GM18861 (cell line): ENCODE results near the gene STXBP4.

ENCODE experiments used
- ATAC-seq: cut with Tn5 transposase; IDR thresholded peaks from one replicate; pipeline ENCODE4 v1.9.1; 2021; ENCODE audit not compliant: unreplicated experiment

The STXBP4 gene, protein sequence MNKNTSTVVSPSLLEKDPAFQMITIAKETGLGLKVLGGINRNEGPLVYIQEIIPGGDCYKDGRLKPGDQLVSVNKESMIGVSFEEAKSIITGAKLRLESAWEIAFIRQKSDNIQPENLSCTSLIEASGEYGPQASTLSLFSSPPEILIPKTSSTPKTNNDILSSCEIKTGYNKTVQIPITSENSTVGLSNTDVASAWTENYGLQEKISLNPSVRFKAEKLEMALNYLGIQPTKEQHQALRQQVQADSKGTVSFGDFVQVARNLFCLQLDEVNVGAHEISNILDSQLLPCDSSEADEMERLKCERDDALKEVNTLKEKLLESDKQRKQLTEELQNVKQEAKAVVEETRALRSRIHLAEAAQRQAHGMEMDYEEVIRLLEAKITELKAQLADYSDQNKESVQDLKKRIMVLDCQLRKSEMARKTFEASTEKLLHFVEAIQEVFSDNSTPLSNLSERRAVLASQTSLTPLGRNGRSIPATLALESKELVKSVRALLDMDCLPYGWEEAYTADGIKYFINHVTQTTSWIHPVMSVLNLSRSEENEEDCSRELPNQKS

DNA sequence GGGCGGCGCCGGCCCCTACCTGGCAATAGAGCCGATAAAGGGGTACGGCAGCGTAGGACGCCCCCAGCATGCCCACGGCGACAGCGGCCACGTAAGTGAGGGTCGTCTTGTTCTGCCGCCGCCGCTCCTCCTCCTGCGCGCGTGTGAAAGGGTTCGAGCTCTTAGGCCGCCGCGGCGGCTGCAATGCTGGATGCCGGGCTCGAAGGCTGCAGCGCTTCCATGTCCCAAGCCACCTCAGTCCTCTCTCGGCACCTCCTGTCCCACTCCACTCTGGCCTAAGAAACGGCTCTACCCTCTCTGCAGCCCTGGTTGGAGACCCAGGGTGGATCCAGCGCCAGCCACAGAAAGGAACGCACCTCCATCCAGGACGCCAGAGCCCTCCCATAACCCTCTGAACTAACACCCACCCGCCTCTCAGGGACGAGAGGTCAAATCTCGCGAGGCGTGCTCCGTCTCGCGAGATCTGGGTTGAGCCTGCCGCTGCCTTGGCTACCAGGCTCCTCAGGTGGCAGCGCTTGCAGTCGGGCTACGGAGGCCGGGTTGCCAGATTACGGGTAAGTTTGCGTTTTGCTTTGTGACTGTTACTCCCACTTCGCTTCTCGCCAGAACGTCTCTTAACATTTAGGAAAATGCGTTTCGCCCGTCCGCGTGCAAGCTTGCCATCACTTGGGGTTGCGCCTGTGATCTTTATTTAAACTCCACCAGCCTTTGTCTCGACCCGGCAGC is at the start of gene STXBP4, which contains the start of gene COX11:
TSS of gene STXBP4 (plus strand) at position 504 of the 726 bp plus-strand sequence. CDS start 17,455 bp downstream, outside the sequence.
TSS of gene COX11 (minus strand) at position 393 of the 726 bp plus-strand sequence. CDS start at position 385, 8 bp downstream.
- peak; percentile 78 for ATAC-seq

GRCh38 chr17:54919425-54919824 is 49.1 kb upstream of the STXBP4 start:
- ATAC-seq: no peak

GRCh38 chr17:54920819-54921218 is 47.7 kb upstream of the STXBP4 start:
- no peak for ATAC-seq

DNA sequence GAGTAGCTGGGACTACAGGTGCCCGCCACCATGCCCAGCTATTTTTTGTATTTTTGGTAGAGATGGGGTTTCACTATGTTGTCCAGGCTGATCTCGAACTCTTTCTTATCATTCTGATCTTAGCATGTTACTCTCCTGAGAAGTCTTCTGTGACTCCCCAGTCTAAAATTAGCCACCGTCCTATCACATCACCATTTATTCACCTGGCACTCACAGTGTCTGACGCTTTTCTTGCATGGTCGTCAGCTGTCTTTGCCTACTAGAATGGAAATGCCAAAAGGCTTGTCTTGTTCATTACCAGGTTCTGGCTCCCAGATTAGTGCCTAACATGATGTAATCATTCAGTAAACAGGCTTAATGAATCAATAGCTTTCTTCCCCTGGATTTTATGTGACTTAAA is 44.2 kb upstream of the STXBP4 start:
- ATAC-seq: no peak

DNA sequence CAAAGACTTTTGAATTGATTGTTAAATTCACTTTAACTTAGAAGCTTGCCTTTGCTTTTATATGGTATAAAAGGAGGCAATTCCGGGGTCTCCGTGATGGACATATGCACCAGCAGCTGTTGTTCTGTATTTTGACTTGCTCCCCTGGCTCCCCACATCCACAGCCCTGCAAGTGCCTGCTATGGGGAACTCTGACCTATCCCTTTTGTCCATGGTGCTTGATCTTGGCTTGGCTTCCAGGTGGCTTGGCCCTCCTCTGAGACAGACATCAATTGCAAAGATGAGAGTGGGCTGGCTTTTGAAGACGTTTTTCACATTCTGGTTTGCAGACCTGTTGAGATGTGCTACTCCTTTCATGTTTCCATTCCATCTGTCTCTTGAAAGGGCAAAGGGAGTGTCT is 41.0 kb upstream of the STXBP4 start:
- ATAC-seq: no peak

GRCh38 chr17:54932711-54933110 is 35.9 kb upstream of the STXBP4 start:
- no peak for ATAC-seq

DNA sequence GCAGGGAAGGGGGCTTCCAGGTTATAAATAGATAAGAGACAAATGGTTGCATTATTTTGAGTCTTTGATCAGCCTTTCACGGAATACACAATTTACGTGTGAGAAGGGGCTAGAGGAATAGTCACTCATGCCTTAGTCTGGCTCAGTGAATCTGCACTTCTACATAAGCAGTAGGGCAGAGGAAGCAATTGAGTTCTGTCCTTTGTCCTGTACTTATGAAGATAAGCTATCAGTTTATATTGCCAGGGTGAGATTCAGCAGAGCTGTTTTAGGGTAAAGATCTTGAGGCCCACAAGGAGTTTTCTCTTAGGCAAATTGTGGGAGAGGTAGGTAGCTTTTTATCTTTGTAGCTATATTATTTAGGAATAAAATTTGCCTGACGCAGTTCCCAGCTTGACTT is 34.6 kb upstream of the STXBP4 start:
- ATAC-seq: no peak

DNA sequence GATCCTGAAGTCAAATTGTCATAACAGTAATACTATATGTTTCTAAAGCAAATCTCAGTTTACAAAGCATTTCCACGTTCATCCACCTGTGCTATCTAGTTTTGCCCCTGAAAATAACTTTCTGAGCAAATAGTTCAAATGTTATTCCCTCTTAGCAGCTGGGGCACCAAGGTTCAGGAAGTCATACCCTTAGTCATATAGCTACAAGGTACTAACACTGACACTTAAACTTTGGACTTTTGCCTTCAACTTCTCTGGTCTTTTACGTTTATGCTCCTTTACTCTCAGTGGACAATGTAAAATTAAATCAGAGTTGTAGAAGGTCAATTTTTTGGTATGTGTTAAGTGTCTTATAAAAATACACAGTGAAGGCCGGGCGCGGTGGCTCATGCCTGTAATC is 33.1 kb upstream of the STXBP4 start:
- no peak for ATAC-seq

DNA sequence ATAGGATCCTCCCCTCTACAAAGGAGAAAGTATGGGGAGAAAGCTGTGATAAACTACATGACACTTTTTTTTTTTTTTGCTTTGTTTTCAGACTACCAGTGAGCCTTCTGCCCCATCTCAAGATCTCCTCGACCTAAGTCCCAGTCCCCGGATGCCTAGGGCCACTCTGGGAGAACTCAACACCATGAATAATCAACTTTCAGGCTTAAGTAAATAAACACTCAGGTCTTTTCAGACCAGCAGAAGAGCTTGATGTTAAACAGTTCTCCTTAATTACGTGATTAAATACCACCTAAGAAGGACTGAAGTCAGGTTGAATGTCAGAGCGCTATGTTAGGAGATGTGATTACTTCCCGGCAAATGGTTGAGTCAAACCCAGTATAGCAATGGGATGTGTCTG is 31.5 kb upstream of the STXBP4 start:
- no peak for ATAC-seq

- ATAC-seq: no peak
Measured at GRCh38 chr17:54937426-54937825, 31.1 kb upstream of the STXBP4 start.

DNA sequence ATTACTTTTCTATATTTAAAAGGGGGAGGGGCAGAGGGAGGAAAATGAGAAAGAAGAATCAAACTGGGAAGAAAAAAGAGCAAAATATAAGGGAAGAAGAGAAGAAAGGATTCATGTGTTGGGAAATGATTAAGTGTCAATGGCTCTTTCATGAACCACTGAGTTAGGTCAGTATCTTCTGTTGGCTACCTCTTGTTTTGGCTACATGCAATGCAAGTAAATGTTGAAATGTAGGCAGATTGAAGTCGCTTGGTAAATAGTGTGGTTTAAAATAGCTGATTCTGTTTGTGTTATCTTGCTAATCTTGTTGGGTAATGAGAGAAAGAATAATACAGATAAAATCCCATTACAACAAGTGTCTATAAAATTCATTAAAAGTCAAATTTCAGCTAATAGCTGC is 27.3 kb upstream of the STXBP4 start:
- no peak for ATAC-seq

- no peak for ATAC-seq
Measured at GRCh38 chr17:54944796-54945195, 23.8 kb upstream of the STXBP4 start.

DNA sequence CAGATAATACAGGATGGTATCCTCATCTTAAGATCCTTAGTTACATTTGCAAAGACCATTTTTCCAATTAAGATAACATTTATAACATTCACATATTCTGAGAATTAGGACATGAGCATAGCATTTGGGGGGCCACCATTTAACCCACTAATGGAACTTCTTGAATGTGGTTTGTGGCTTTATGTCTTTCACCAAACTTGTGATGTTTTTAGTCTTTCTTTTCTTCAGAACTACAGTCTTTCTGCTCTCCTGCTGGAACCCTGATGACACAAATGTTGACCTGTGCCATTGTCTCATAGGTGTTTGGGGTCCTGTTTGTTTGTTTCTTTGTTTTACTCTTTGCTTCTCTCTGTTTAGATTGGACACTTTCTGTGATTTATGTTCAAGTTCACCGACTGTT is 23.3 kb upstream of the STXBP4 start:
- no peak for ATAC-seq

- ATAC-seq: no peak
Measured at GRCh38 chr17:54945671-54946070, 22.9 kb upstream of the STXBP4 start.

GRCh38 chr17:54947396-54947795 is 21.2 kb upstream of the STXBP4 start:
- no peak for ATAC-seq

DNA sequence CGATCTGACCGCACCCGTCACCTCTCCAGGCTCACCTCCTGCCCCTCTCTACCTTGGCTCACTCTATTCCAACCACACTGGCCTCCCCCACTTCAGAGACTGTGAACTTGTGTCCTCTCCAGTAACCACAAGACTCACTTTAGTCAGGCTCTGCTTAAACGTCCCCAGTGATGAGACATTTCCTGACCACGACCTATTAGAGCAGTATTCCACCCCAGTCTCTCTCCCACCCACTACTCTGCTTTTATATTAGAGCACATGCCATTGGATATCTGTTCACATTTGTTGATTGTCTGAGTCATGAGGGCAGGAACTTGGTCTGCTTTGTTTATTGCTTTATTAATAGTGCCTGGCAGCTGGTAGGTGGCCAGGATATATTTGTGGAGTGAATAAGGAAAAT is 20.2 kb upstream of the STXBP4 start:
- no peak for ATAC-seq

DNA sequence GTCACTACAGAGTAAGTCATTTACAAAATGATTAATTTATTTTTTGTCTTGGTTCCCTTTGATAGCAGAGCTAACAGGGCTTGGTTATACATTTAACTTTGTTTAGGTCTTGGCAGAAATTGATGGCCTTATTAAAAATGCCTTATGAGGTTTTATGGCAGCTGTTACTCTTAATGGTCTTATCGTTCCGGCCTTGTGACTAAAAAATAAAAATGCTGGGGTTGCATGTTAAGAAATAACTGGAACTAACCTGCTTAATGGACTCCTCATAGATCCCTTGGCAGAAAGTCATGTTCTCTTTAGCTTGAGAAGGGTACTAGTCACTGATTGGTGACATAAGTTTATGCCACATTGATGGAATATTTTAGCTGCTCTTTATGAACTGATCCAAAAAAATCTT is 18.4 kb upstream of the STXBP4 start:
- no peak for ATAC-seq

GRCh38 chr17:54951286-54951685 is 17.3 kb upstream of the STXBP4 start:
- ATAC-seq: no peak

DNA sequence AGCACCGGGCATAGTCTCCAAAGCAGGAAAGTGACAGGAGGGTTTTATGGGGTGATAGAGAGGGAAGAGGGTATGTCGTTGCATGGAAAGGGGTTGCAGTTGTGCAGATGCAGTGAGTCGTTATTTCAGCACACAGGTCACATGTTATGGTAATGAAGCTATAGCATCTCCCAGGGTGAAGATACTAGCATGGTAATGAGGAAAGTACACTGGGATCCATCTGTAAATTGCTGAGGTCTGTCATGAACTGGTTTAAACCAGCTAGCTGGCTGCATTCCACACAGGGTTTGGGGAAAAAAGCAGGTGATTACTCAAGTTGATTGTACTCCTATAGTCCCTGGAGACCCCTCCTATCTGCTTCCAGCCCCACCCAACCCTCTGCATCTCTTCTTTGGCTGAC is 11.8 kb upstream of the STXBP4 start:
- ATAC-seq: no peak

GRCh38 chr17:54967621-54968261 is 824 bp upstream of the STXBP4 start:
- ATAC-seq: peak; percentile 27

DNA sequence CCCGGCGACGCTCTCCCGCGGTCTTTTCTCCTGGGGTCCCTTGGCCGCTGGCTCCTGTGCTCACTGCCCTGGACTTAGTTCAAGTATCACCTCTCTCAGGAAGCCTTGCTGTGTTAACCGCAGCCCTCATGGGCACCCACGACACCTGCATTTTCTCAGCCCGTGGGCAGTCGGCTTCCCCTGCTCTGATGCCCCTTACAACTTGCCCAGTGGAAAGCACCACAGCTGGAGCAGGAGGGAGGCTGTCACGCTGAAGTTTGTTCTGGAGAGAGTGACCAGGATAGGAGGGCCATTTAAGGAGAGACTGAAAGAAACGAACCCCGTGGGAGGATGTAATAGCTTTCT is 395 bp downstream of the STXBP4 start:
- peak; percentile 9 for ATAC-seq
